SK-N-SH (cell line): Measurements from ENCODE around the gene ZNF527. TPM values are rescaled to one million over a fixed set of nuclear protein-coding genes. Genes with fewer than 3 reads are reported as not detected.

Experiments
- CTCF ChIA-PET: fragments of 300-600, 350-600 bp; formaldehyde crosslinking; extraction: SDS; loops from one replicate; lab custom pipeline; 2021; lab: Yijun Ruan, JAX
- POLR2A ChIA-PET: fragments of 350-600 bp; sonication (Branson Sonifier 250); formaldehyde crosslinking; extraction: SDS; loops from one replicate; lab custom pipeline; 2020; ENCODE audit warnings: antibody characterized with exemption, inconsistent platforms; lab: Yijun Ruan, JAX
- DNase-seq: peaks from one replicate; pipeline ENCODE4 v3.0.0; 2012
- H2AFZ ChIP-seq: fragments of 200-600 bp; sonication (generic); 2 replicates; pipeline ENCODE4 v1.8.1; 2016; ENCODE audit warnings: antibody characterized with exemption, mild to moderate bottlenecking, low read depth
- H3F3A ChIP-seq: fragments of 200-600 bp; sonication (generic); replicated peaks from 2 replicates; pipeline ENCODE3; 2016; ENCODE audit warnings: antibody characterized with exemption, mild to moderate bottlenecking; ENCODE audit not compliant: insufficient read depth
- H3K27ac ChIP-seq, 2 experiments: fragments of 200-500 bp in 1 of 2; fragments of 200-600 bp in 1 of 2; sonication (Bioruptor generic) in 1 of 2; sonication (generic), shearing (Covaris generic) in 1 of 2; 2 replicates each; pipeline versions ENCODE4 v1.5.1 to v1.6.1; 2014 to 2016; ENCODE audit warnings: low read depth in 2 of 2, inconsistent platforms in 1 of 2, low read length in 1 of 2, mild to moderate bottlenecking in 1 of 2, mixed read lengths in 1 of 2
- H3K27me3 ChIP-seq: fragments of 200-600 bp; sonication (generic), shearing (Covaris generic); 2 replicates; pipeline ENCODE4 v1.6.1; 2016; ENCODE audit warnings: mixed run types; ENCODE audit not compliant: insufficient read depth
- H3K36me3 ChIP-seq, 2 experiments: fragments of 200-500 bp in 1 of 2; fragments of 200-600 bp in 1 of 2; sonication (Bioruptor generic) in 1 of 2; sonication (generic) in 1 of 2; replicated peaks in 1 of 2; 2 replicates each; pipeline versions ENCODE3 to v1.5.1; 2014 to 2016; ENCODE audit warnings: low read length in 1 of 2, mild to moderate bottlenecking in 1 of 2; ENCODE audit not compliant: insufficient read depth in 2 of 2, control insufficient read depth in 1 of 2
- H3K4me1 ChIP-seq, 2 experiments: fragments of 200-500 bp in 1 of 2; fragments of 200-600 bp in 1 of 2; sonication (Bioruptor generic) in 1 of 2; sonication (generic), shearing (Covaris generic) in 1 of 2; 2 replicates each; pipeline versions ENCODE4 v1.5.1 to v1.6.1; 2014 to 2016; ENCODE audit warnings: low read depth in 1 of 2, low read length in 1 of 2, mixed run types in 1 of 2; ENCODE audit not compliant: insufficient read depth in 2 of 2, control insufficient read depth in 1 of 2
- H3K4me2 ChIP-seq: fragments of 200-600 bp; sonication (generic), shearing (Covaris generic); 2 replicates; pipeline ENCODE4 v1.6.1; 2017; ENCODE audit warnings: mixed run types
- H3K4me3 ChIP-seq, 2 experiments: fragments of 200-500 bp in 1 of 2; fragments of 200-600 bp in 1 of 2; sonication (Bioruptor generic) in 1 of 2; sonication (generic), shearing (Covaris generic) in 1 of 2; 2 replicates each; pipeline versions ENCODE4 v1.5.1 to v1.8.1; 2014 to 2016; ENCODE audit warnings: low read depth in 2 of 2, inconsistent platforms in 1 of 2, low read length in 1 of 2, mild to moderate bottlenecking in 1 of 2, mixed read lengths in 1 of 2, moderate library complexity in 1 of 2
- H3K79me2 ChIP-seq: fragments of 200-600 bp; sonication (generic); 2 replicates; pipeline ENCODE4 v1.8.1; 2017; ENCODE audit warnings: mild to moderate bottlenecking; ENCODE audit not compliant: insufficient read depth
- H3K9ac ChIP-seq: fragments of 200-600 bp; sonication (generic); 2 replicates; pipeline ENCODE4 v1.6.1; 2017; ENCODE audit warnings: mixed run types
- H3K9me2 ChIP-seq: fragments of 200-600 bp; sonication (generic); 2 replicates; pipeline ENCODE4 v1.6.1; 2017; ENCODE audit warnings: mixed run types
- H3K9me3 ChIP-seq: fragments of 200-600 bp; sonication (generic); 2 replicates; pipeline ENCODE4 v1.6.1; 2017; ENCODE audit warnings: mixed run types, mild to moderate bottlenecking, moderate library complexity
- H4K20me1 ChIP-seq: fragments of 200-600 bp; sonication (generic); 2 replicates; pipeline ENCODE4 v1.6.1; 2017; ENCODE audit warnings: mild to moderate bottlenecking, mixed run types; ENCODE audit not compliant: insufficient read depth
- CHD2 ChIP-seq: fragments of 150-350 bp; IDR thresholded peaks from 2 replicates; pipeline ENCODE4 v1.6.1; 2018; ENCODE audit warnings: low read length; ENCODE audit not compliant: partially characterized antibody
- CTCF ChIP-seq: fragments of 200-600 bp; sonication (generic); IDR thresholded peaks from 2 replicates; pipeline ENCODE4 v1.6.1; 2017; ENCODE audit warnings: antibody characterized with exemption, mild to moderate bottlenecking, moderate library complexity
- ELF1 ChIP-seq: IDR thresholded peaks from 2 replicates; pipeline ENCODE4 v1.4.0; 2012
- EP300 ChIP-seq, 2 experiments: IDR thresholded peaks; 2 replicates each; pipeline versions ENCODE4 v1.4.0 to v1.6.1; 2012; ENCODE audit warnings: borderline replicate concordance in 1 of 2, low read depth in 1 of 2, low read length in 1 of 2
- GABPA ChIP-seq: IDR thresholded peaks from 2 replicates; pipeline ENCODE4 v1.4.0; 2012; ENCODE audit warnings: low read depth, mild to moderate bottlenecking
- IRF3 ChIP-seq: fragments of 150-350 bp; IDR thresholded peaks from 2 replicates; pipeline ENCODE4 v1.6.1; 2016; ENCODE audit warnings: mild to moderate bottlenecking, low read depth, low read length
- JUND ChIP-seq: IDR thresholded peaks from 2 replicates; pipeline ENCODE4 v1.4.0; 2012
- MEF2A ChIP-seq: IDR thresholded peaks from 2 replicates; pipeline ENCODE4 v1.4.0; 2012; ENCODE audit warnings: low read depth, borderline replicate concordance
- NFIC ChIP-seq: IDR thresholded peaks from 2 replicates; pipeline ENCODE4 v1.4.0; 2012; ENCODE audit warnings: borderline replicate concordance
- NRF1 ChIP-seq: IDR thresholded peaks from 2 replicates; pipeline ENCODE4 v1.6.1; 2012; ENCODE audit warnings: low read depth, mild to moderate bottlenecking, low read length
- REST ChIP-seq: IDR thresholded peaks from 2 replicates; pipeline ENCODE4 v1.6.1; 2012; ENCODE audit warnings: mild to moderate bottlenecking, low read depth, low read length, moderate library complexity
- SIN3A ChIP-seq: IDR thresholded peaks from 2 replicates; pipeline ENCODE4 v1.6.1; 2012; ENCODE audit warnings: low read depth, mild to moderate bottlenecking, low read length, moderate library complexity, borderline replicate concordance
- SMC3 ChIP-seq: IDR thresholded peaks from 2 replicates; pipeline ENCODE4 v1.6.1; 2012; ENCODE audit warnings: low read depth, low read length, improper control_type of control experiment
- TCF12 ChIP-seq: IDR thresholded peaks from 2 replicates; pipeline ENCODE4 v1.4.0; 2012
- WGBS: methylation state at CpG from one replicate; pipeline ENCODE4 v1.1.6; 2017; ENCODE audit warnings: low lambda C conversion rate; 5-methylcytosine and 5-hydroxymethylcytosine counted together
- polyA plus RNA-seq, 3 experiments: library from polyadenylated mRNA; depleted of rRNA; stranded (reverse); fragments of >200 nt; gene quantifications; 2 replicates each; pipeline ENCODE4 v1.2.3, GENCODE V29; 2012
- TF ChIP-seq, protein P1 (sequence below): IDR thresholded peaks from 2 replicates; pipeline ENCODE4 v1.4.0; 2012; ENCODE audit warnings: low read depth, borderline replicate concordance
- TF ChIP-seq, protein P2 (sequence below): IDR thresholded peaks from 2 replicates; pipeline ENCODE4; 2012
- TF ChIP-seq, protein P3 (sequence below): IDR thresholded peaks from 2 replicates; pipeline ENCODE4 v1.4.0; 2012; ENCODE audit warnings: low read depth

Gene ZNF527
- polyA plus RNA-seq, 1 of the 3 experiments (the other 2 are of a cell fraction), result 1.9 TPM

- TF ChIP-seq REST, result no peak
- no peak for TF ChIP-seq CTCF
- TF ChIP-seq JUND, result no peak
Measured at GRCh38 chr19:37334179-37335071, 36.5 kb upstream of the ZNF527 start (continued).

GRCh38 chr19:37342753-37343152 is 28.1 kb upstream of the ZNF527 start:
- Histone ChIP-seq H3K27me3 (no peaks in the 10 kb centered on the region), H3K36me3 (peaks cover 34 to 45% of the 10 kb centered on the region in 2 experiments)

DNA sequence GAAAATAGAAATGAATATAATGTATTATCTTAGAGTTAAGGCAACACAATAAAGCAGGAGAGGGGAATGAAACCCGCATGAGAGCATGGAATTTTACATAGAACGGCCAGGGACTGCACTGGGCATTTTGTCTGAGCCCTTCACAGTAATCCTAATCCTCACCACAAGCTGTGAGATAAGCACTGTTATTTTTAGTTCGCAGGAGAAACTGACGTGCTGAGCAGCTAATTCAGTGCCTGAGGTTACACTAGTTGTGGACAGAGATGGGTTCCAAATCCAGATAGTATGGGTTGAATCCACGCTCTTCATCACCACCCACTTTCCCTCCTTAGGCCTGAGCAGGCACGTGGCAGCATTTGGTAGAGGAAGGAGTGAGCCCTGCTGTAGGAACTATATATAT is 24.8 kb upstream of the ZNF527 start:
- Histone ChIP-seq H3K4me1 (peaks cover 0 to 2% of the 10 kb centered on the region in 2 experiments; a peak in 1 of 4 replicates), H3F3A (peaks cover 8% of the 10 kb centered on the region), H3K27ac (no peak overlapping the region), H3K9me2 (no peaks in the 10 kb centered on the region), H2AFZ (no peak overlapping the region), H3K27me3 (no peaks in the 10 kb centered on the region), H3K36me3 (peaks cover 44 to 64% of the 10 kb centered on the region in 2 experiments), H4K20me1 (no peaks in the 10 kb centered on the region), H3K4me3 (no peak overlapping the region), H3K4me2 (no peak overlapping the region), H3K9ac (no peak overlapping the region), H3K79me2 (peaks cover 27% of the 10 kb centered on the region; the same call in 1 of the 2 replicates), H3K9me3 (no peaks in the 10 kb centered on the region)
- DNase-seq, result no peak
- ChIA-PET POLR2A (no interaction called here), CTCF (no interaction called here)
- 78% methylated on average over 6 of the region's 6 CpGs for WGBS
- TF ChIP-seq ELF1, result no peak
- no peak for TF ChIP-seq NRF1
- TF ChIP-seq, protein P1, sequence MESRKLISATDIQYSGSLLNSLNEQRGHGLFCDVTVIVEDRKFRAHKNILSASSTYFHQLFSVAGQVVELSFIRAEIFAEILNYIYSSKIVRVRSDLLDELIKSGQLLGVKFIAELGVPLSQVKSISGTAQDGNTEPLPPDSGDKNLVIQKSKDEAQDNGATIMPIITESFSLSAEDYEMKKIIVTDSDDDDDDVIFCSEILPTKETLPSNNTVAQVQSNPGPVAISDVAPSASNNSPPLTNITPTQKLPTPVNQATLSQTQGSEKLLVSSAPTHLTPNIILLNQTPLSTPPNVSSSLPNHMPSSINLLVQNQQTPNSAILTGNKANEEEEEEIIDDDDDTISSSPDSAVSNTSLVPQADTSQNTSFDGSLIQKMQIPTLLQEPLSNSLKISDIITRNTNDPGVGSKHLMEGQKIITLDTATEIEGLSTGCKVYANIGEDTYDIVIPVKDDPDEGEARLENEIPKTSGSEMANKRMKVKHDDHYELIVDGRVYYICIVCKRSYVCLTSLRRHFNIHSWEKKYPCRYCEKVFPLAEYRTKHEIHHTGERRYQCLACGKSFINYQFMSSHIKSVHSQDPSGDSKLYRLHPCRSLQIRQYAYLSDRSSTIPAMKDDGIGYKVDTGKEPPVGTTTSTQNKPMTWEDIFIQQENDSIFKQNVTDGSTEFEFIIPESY, result no peak
- no peak for TF ChIP-seq EP300 (IDR thresholded peaks at IDR 0.05; ENCODE audit: borderline replicate concordance in 1 of 2, low read depth in 1 of 2, low read length in 1 of 2)
- TF ChIP-seq IRF3, result no peak
- TF ChIP-seq, protein P2, sequence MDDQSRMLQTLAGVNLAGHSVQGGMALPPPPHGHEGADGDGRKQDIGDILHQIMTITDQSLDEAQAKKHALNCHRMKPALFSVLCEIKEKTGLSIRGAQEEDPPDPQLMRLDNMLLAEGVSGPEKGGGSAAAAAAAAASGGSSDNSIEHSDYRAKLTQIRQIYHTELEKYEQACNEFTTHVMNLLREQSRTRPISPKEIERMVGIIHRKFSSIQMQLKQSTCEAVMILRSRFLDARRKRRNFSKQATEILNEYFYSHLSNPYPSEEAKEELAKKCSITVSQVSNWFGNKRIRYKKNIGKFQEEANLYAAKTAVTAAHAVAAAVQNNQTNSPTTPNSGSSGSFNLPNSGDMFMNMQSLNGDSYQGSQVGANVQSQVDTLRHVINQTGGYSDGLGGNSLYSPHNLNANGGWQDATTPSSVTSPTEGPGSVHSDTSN, result no peak
- TF ChIP-seq, protein P3, sequence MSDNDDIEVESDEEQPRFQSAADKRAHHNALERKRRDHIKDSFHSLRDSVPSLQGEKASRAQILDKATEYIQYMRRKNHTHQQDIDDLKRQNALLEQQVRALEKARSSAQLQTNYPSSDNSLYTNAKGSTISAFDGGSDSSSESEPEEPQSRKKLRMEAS, result no peak

More at GRCh38 chr19:37342753-37343152, 28.1 kb upstream of the ZNF527 start:
- no peak for TF ChIP-seq SIN3A
- TF ChIP-seq GABPA, result no peak
- no peak for TF ChIP-seq CHD2
- no peak for TF ChIP-seq NFIC
- TF ChIP-seq SMC3, result no peak
- no peak for TF ChIP-seq MEF2A
- TF ChIP-seq TCF12, result no peak
- no peak overlapping the region for H3K4me3 ChIP-seq
- CTCF ChIA-PET, result no interaction called here
- H3K9ac ChIP-seq, result no peak overlapping the region
- DNase-seq, result no peak
- POLR2A ChIA-PET, result interaction anchor here (1.3 kb wide), 1 partner anchor 8 kb away, joined by 5 read pairs; a partner anchor contains a TSS
- H3F3A ChIP-seq, result no peaks in the 10 kb centered on the region
- no peak overlapping the region for H2AFZ ChIP-seq
- H3K4me1 ChIP-seq, result peaks cover 0 to 2% of the 10 kb centered on the region in 2 experiments; a peak in 1 of 4 replicates
- H4K20me1 ChIP-seq, result no peaks in the 10 kb centered on the region
- H3K9me2 ChIP-seq, result no peaks in the 10 kb centered on the region
- no peaks in the 10 kb centered on the region for H3K9me3 ChIP-seq
- H3K27ac ChIP-seq, result no peak overlapping the region
- WGBS, result 88% methylated on average over 5 of the region's 5 CpGs
- peaks cover 55% of the 10 kb centered on the region for H3K79me2 ChIP-seq
- H3K4me2 ChIP-seq, result no peak overlapping the region
